Measurements from ENCODE around the gene NKX6-2.

The NKX6-2 gene

DNA sequence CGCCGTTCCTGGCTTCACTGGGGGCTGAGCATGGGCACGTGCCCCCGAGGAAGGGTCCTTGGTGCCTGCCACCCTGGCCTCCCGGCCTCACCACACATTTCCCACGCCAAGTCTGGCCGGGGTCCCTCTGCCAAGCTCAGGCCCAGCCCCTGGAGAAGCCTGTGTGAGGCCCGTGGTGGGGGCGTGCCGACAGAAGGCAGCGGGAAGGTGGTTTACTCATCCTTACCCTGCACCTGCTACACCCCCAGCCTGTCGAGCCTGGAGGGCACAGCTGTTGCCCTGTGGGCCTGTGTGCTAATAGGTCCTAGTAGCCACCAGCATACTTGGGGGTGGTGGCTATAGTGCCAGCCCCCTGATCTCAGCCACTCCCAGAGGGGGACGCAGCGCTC, 46.7 kb downstream of the NKX6-2 start:
- H3K27me3 Mint-ChIP-seq, result no peaks in the 10 kb centered on the region

GRCh38 chr10:132738454-132739224, 47.3 kb downstream of the NKX6-2 start:
- H3K27ac Mint-ChIP-seq, result no peak overlapping the region
- no peak overlapping the region for H3K4me3 Mint-ChIP-seq

More for the DNA sequence above, 46.7 kb downstream of the NKX6-2 start:
- Mint-ChIP-seq H3K9me3 (no peaks in the 10 kb centered on the region), H3K27ac (no peak overlapping the region), H3K4me1 (ENCODE audit: low read depth) (no peaks in the 10 kb centered on the region), H3K4me3 (no peak overlapping the region), H3K36me3 (ENCODE audit: low read depth) (no peaks in the 10 kb centered on the region)

DNA sequence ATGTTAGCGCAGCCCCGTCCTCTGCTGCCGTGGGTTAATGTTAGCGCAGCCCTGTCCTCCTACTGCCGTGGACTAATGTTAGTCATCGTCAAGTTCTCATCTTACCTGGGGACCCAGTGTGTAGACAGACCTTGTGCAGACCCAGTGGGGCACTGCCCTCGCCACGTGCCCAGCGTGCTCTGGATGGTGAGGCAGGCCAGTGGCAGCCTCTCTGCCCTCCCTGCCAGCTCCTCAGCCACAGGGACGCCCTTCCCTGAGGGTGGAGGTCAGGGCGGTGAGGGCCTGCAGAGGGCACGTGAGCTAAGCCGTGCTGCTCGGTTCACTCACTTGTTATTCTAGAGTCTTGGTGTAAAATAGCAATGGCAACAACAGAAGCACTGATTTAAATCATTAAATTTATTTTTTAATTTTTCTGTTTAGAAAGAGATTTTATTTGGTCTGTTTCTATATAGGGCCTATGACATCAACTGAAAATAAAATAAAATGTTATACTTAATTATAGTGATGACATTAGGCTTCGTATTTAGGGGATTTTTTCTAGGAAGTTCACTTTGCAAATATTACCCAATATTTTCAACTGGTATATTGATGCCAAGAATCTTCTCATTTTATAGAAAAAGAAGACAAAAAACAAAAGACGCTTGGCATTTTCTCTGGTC, 48.4 kb downstream of the NKX6-2 start:
- H3K36me3 Mint-ChIP-seq (ENCODE audit: low read depth), result no peaks in the 10 kb centered on the region
- no peaks in the 10 kb centered on the region for H3K9me3 Mint-ChIP-seq
- no peak overlapping the region for H3K4me3 Mint-ChIP-seq
- no peaks in the 10 kb centered on the region for H3K27me3 Mint-ChIP-seq
- no peak overlapping the region for H3K27ac Mint-ChIP-seq
- H3K4me1 Mint-ChIP-seq (ENCODE audit: low read depth), result no peaks in the 10 kb centered on the region

More at GRCh38 chr10:132738454-132739224, 47.3 kb downstream of the NKX6-2 start:
- Mint-ChIP-seq H3K9me3 (no peaks in the 10 kb centered on the region), H3K36me3 (ENCODE audit: low read depth) (no peaks in the 10 kb centered on the region), H3K27me3 (no peaks in the 10 kb centered on the region), H3K4me1 (ENCODE audit: low read depth) (no peaks in the 10 kb centered on the region)

DNA sequence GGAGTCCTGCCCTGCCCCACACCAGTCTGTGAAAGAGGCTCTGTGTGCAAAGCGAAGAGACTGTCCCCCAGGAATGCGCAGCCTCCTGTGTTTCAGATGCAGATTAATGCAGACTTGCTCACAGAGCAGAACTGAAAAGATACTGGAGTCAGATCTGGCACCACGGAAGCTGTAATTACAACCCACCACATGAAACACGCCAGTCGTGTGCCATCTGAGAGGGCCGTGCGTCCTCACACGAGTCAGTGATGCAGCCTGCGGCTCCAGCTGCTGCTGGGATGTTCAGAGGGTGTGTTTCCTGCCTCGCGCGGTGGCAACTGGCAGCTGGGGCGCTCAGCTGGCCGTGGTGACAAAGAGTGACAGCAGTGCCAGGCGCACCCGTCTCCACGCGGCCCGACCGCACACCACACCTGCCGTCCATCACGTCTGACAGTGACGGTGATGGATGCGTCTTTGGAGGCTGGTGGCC, 50.0 kb downstream of the NKX6-2 start:
- Mint-ChIP-seq H3K27me3 (no peaks in the 10 kb centered on the region), H3K9me3 (no peaks in the 10 kb centered on the region), H3K4me1 (ENCODE audit: low read depth) (no peaks in the 10 kb centered on the region), H3K36me3 (ENCODE audit: low read depth) (no peaks in the 10 kb centered on the region), H3K27ac (no peak overlapping the region), H3K4me3 (no peak overlapping the region)

GRCh38 chr10:132735341-132735775, 50.6 kb downstream of the NKX6-2 start:
- no peak overlapping the region for H3K27ac Mint-ChIP-seq
- no peaks in the 10 kb centered on the region for H3K36me3 Mint-ChIP-seq (ENCODE audit: low read depth)
- no peaks in the 10 kb centered on the region for H3K9me3 Mint-ChIP-seq
- no peak overlapping the region for H3K4me3 Mint-ChIP-seq
- H3K4me1 Mint-ChIP-seq (ENCODE audit: low read depth), result no peaks in the 10 kb centered on the region
- H3K27me3 Mint-ChIP-seq, result no peaks in the 10 kb centered on the region

GRCh38 chr10:132733926-132734325, 52.0 kb downstream of the NKX6-2 start:
- no peaks in the 10 kb centered on the region for H3K36me3 Mint-ChIP-seq (ENCODE audit: low read depth)
- no peak overlapping the region for H3K27ac Mint-ChIP-seq
- no peaks in the 10 kb centered on the region for H3K4me1 Mint-ChIP-seq (ENCODE audit: low read depth)
- H3K4me3 Mint-ChIP-seq, result no peak overlapping the region
- no peaks in the 10 kb centered on the region for H3K9me3 Mint-ChIP-seq
- H3K27me3 Mint-ChIP-seq, result no peaks in the 10 kb centered on the region

All from stimulated activated naive CD8-positive, alpha-beta T cell treated with anti-CD3 and anti-CD28 coated beads, Interleukin-15, Interleukin-2, amounts not matched to agents 100 ng/mL and 50 ng/mL, for 24 hours (primary cell).